Measurements from ENCODE around the gene EYA2.
A peak's percentile ranks its signal among the peaks of the same experiment; 100 is the strongest.

Gene EYA2

GRCh38 chr20:47124181-47124717 is 229.6 kb downstream of the EYA2 start:
- no peak for DNase-seq

- DNase-seq = no peak
These were observed 230.8 kb downstream of the EYA2 start for GRCh38 chr20:47125508-47125757.

- no peak for DNase-seq
These were observed 231.3 kb downstream of the EYA2 start for GRCh38 chr20:47125758-47126591.

- no peak for DNase-seq
These were observed 232.1 kb downstream of the EYA2 start for GRCh38 chr20:47126709-47127108.

GRCh38 chr20:47127546-47127945 is 232.9 kb downstream of the EYA2 start:
- DNase-seq = no peak

- DNase-seq = no peak
These were observed 233.4 kb downstream of the EYA2 start for GRCh38 chr20:47127999-47128398.

GRCh38 chr20:47129306-47129705 is 234.7 kb downstream of the EYA2 start:
- DNase-seq = no peak

GRCh38 chr20:47133809-47134456 is 239.3 kb downstream of the EYA2 start:
- no peak for DNase-seq

GRCh38 chr20:47136782-47137181 is 242.1 kb downstream of the EYA2 start:
- no peak for DNase-seq

GRCh38 chr20:47137231-47137870 is 242.7 kb downstream of the EYA2 start:
- DNase-seq = no peak

GRCh38 chr20:47139934-47140535 is 245.4 kb downstream of the EYA2 start:
- no peak for DNase-seq

- DNase-seq = no peak
These were observed 246.8 kb downstream of the EYA2 start for GRCh38 chr20:47141350-47141921.

- no peak for DNase-seq
These were observed 247.5 kb downstream of the EYA2 start for GRCh38 chr20:47141941-47142773.

- DNase-seq = no peak
These were observed 248.1 kb downstream of the EYA2 start for GRCh38 chr20:47142774-47143170.

GRCh38 chr20:47143657-47144056 is 249.0 kb downstream of the EYA2 start:
- DNase-seq = no peak

GRCh38 chr20:47144463-47144862 is 249.8 kb downstream of the EYA2 start:
- DNase-seq = no peak

- no peak for DNase-seq
These were observed 252.0 kb downstream of the EYA2 start for GRCh38 chr20:47146686-47147085.

- no peak for DNase-seq
These were observed 253.4 kb downstream of the EYA2 start for GRCh38 chr20:47148059-47148458.

GRCh38 chr20:47149939-47150338 is 255.3 kb downstream of the EYA2 start:
- DNase-seq = no peak

- peak; percentile 17 for DNase-seq
These were observed 255.9 kb downstream of the EYA2 start for GRCh38 chr20:47150403-47151152.

- no peak for DNase-seq
These were observed 257.4 kb downstream of the EYA2 start for GRCh38 chr20:47152068-47152467.

- no peak for DNase-seq
These were observed 259.4 kb downstream of the EYA2 start for GRCh38 chr20:47154089-47154488.
